Trophoblast cell (in vitro differentiated cells and primary cell): ENCODE measurements around the gene PFDN1.
A peak's percentile ranks its signal among the peaks of the same experiment; 100 is the strongest.

Experiments used
- DNase-seq, 2 donors: peaks; one replicate each; pipeline ENCODE4 v3.0.0-alpha.2; 2016
- H2AFZ ChIP-seq: 2 replicates; pipeline ENCODE4 v1.6.1; 2013; ENCODE audit warnings: low read length, moderate library complexity, mild to moderate bottlenecking; ENCODE audit not compliant: insufficient read depth, poor library complexity
- H2AK5ac ChIP-seq: 2 replicates; pipeline ENCODE4 v1.6.1; 2013; ENCODE audit warnings: mild to moderate bottlenecking, low read length
- H2BK120ac ChIP-seq: 2 replicates; pipeline ENCODE4 v1.6.1; 2013; ENCODE audit warnings: low read length, mild to moderate bottlenecking, moderate library complexity; ENCODE audit not compliant: insufficient read depth, poor library complexity
- H2BK12ac ChIP-seq: 2 replicates; pipeline ENCODE4 v1.6.1; 2013; ENCODE audit warnings: mild to moderate bottlenecking, low read length, moderate library complexity
- H2BK5ac ChIP-seq: 2 replicates; pipeline ENCODE4 v1.6.1; 2013; ENCODE audit warnings: low read length, low read depth, moderate library complexity, mild to moderate bottlenecking; ENCODE audit not compliant: poor library complexity
- H3K14ac ChIP-seq: 2 replicates; pipeline ENCODE4 v1.6.1; 2013; ENCODE audit warnings: mild to moderate bottlenecking, low read length
- H3K18ac ChIP-seq: 2 replicates; pipeline ENCODE4 v1.6.1; 2013; ENCODE audit warnings: mild to moderate bottlenecking, low read length
- H3K23ac ChIP-seq: 2 replicates; pipeline ENCODE4 v1.6.1; 2013; ENCODE audit warnings: low read length
- H3K27ac ChIP-seq: 2 replicates; pipeline ENCODE4 v1.5.1; 2013; ENCODE audit warnings: low read depth, mild to moderate bottlenecking, inconsistent platforms, low read length, moderate library complexity
- H3K27me3 ChIP-seq: 2 replicates; pipeline ENCODE4 v1.6.1; 2013; ENCODE audit warnings: inconsistent platforms, mild to moderate bottlenecking, low read length, moderate library complexity; ENCODE audit not compliant: insufficient read depth
- H3K36me3 ChIP-seq, 2 experiments: 1 replicate in 1 of 2; 2 replicates in 1 of 2; pipeline ENCODE4 v1.6.1; 2013; ENCODE audit warnings: low read length in 2 of 2, mild to moderate bottlenecking in 2 of 2, moderate library complexity in 1 of 2; ENCODE audit not compliant: insufficient read depth in 2 of 2, control insufficient read depth in 1 of 2
- H3K4ac ChIP-seq: 2 replicates; pipeline ENCODE4 v1.6.1; 2013; ENCODE audit warnings: low read depth, mild to moderate bottlenecking, low read length, moderate library complexity
- H3K4me1 ChIP-seq, 2 experiments: 1 replicate in 1 of 2; 2 replicates in 1 of 2; pipeline ENCODE4 v1.6.1; 2013; ENCODE audit warnings: low read length in 2 of 2, mild to moderate bottlenecking in 2 of 2, moderate library complexity in 1 of 2; ENCODE audit not compliant: insufficient read depth in 2 of 2, control insufficient read depth in 1 of 2
- H3K4me2 ChIP-seq: 2 replicates; pipeline ENCODE4 v1.6.1; 2013; ENCODE audit warnings: inconsistent platforms, mild to moderate bottlenecking, low read length, moderate library complexity
- H3K4me3 ChIP-seq: 2 replicates; pipeline ENCODE4 v1.5.1; 2013; ENCODE audit warnings: mild to moderate bottlenecking, low read depth, low read length, inconsistent platforms
- H3K79me1 ChIP-seq: one replicate; pipeline ENCODE4 v1.6.1; 2013; ENCODE audit warnings: low read length
- H3K79me2 ChIP-seq: 2 replicates; pipeline ENCODE4 v1.6.1; 2013; ENCODE audit warnings: low read length, mild to moderate bottlenecking; ENCODE audit not compliant: control insufficient read depth, insufficient read depth, poor library complexity
- H3K9ac ChIP-seq: 2 replicates; pipeline ENCODE4 v1.6.1; 2013; ENCODE audit warnings: mild to moderate bottlenecking, low read length
- H3K9me3 ChIP-seq: 2 replicates; pipeline ENCODE4 v1.6.1; 2013; ENCODE audit warnings: low read depth, mild to moderate bottlenecking, control low read depth, inconsistent platforms, low read length; ENCODE audit not compliant: insufficient read depth
- H4K12ac ChIP-seq: 2 replicates; pipeline ENCODE4 v1.6.1; 2013; ENCODE audit warnings: low read depth, mild to moderate bottlenecking, low read length, moderate library complexity
- H4K8ac ChIP-seq: 2 replicates; pipeline ENCODE4 v1.6.1; 2013; ENCODE audit warnings: low read depth, mild to moderate bottlenecking, low read length, moderate library complexity
- H4K91ac ChIP-seq: one replicate; pipeline ENCODE4 v1.6.1; 2013; ENCODE audit warnings: low read depth, mild to moderate bottlenecking, low read length, moderate library complexity
- WGBS: extraction: QIAGEN DNeasy Blood & Tissue Kit; methylation state at CpG from one replicate; pipeline ENCODE4 v1.1.7; 2013; ENCODE audit warnings: missing lambda C conversion rate; ENCODE audit not compliant: insufficient read length, insufficient coverage; ENCODE audit errors: extremely low coverage; 5-methylcytosine and 5-hydroxymethylcytosine counted together

PFDN1 gene

GRCh38 chr5:140324041-140324600 lies 21.2 kb upstream of the PFDN1 start:
- peaks cover 12 to 17% of the 10 kb centered on the region in 2 experiments for H3K4me1 ChIP-seq
- no peak overlapping the region for H3K18ac ChIP-seq
- no peak overlapping the region for H3K4me2 ChIP-seq
- no peaks in the 10 kb centered on the region for H3K36me3 ChIP-seq
- DNase-seq: no peak
- H2BK12ac ChIP-seq: peak overlapping the region; percentile 66
- H4K8ac ChIP-seq: no peak overlapping the region
- H4K12ac ChIP-seq: no peak overlapping the region
- H3K27ac ChIP-seq: no peak overlapping the region
- no peaks in the 10 kb centered on the region for H3K9me3 ChIP-seq
- peaks cover 4% of the 10 kb centered on the region for H3K79me2 ChIP-seq
- H2BK5ac ChIP-seq: no peak overlapping the region
- no peak overlapping the region for H2AFZ ChIP-seq
- peaks cover 7% of the 10 kb centered on the region for H3K79me1 ChIP-seq
- no peak overlapping the region for H2BK120ac ChIP-seq
- H3K9ac ChIP-seq: no peak overlapping the region
- H3K27me3 ChIP-seq: no peaks in the 10 kb centered on the region
- H4K91ac ChIP-seq: peak overlapping the region; percentile 8
- H3K4me3 ChIP-seq: no peak overlapping the region
- no peak overlapping the region for H3K23ac ChIP-seq
- WGBS: no CpG with 5 or more reads among the region's 5 CpGs
- no peak overlapping the region for H2AK5ac ChIP-seq
- H3K4ac ChIP-seq: no peak overlapping the region
- no peak overlapping the region for H3K14ac ChIP-seq

- Histone ChIP-seq H2AFZ (no peak overlapping the region), H3K14ac (peak overlapping the region; percentile 67), H3K27me3 (no peaks in the 10 kb centered on the region), H3K9ac (no peak overlapping the region), H2BK120ac (peak overlapping the region; percentile 76), H3K27ac (peak overlapping the region; percentile 51), H2BK12ac (peak overlapping the region; percentile 3), H3K9me3 (no peaks in the 10 kb centered on the region), H4K8ac (peak overlapping the region; percentile 51), H3K4ac (no peak overlapping the region), H4K91ac (peak overlapping the region; percentile 22), H4K12ac (no peak overlapping the region), H3K79me1 (peaks cover 7% of the 10 kb centered on the region), H3K4me1 (peaks cover 12 to 13% of the 10 kb centered on the region in 2 experiments), H2BK5ac (peak overlapping the region; percentile 46), H2AK5ac (peak overlapping the region; percentile 40), H3K23ac (no peak overlapping the region), H3K4me3 (no peak overlapping the region), H3K4me2 (peak overlapping the region; percentile 50), H3K18ac (no peak overlapping the region), H3K36me3 (no peaks in the 10 kb centered on the region), H3K79me2 (peaks cover 3% of the 10 kb centered on the region)
- DNase-seq: no peak
- no CpG with 5 or more reads among the region's 9 CpGs for WGBS
Observed at GRCh38 chr5:140322751-140323731, 20.1 kb upstream of the PFDN1 start.

- Histone ChIP-seq H3K4ac (no peak overlapping the region), H2BK120ac (no peak overlapping the region)
- WGBS: no CpG with 5 or more reads among the region's 2 CpGs
Observed at GRCh38 chr5:140321796-140322195, 18.9 kb upstream of the PFDN1 start.

GRCh38 chr5:140319833-140320232 lies 16.9 kb upstream of the PFDN1 start:
- no peak overlapping the region for H3K27ac ChIP-seq
- no peak overlapping the region for H4K8ac ChIP-seq

More at GRCh38 chr5:140321796-140322195, 18.9 kb upstream of the PFDN1 start:
- H3K36me3 ChIP-seq: no peaks in the 10 kb centered on the region
- no peak overlapping the region for H3K14ac ChIP-seq
- H3K27ac ChIP-seq: no peak overlapping the region
- H3K4me1 ChIP-seq: peaks cover 12% of the 10 kb centered on the region in 2 experiments
- H3K9me3 ChIP-seq: no peaks in the 10 kb centered on the region
- no peak overlapping the region for H3K9ac ChIP-seq
- H2BK5ac ChIP-seq: no peak overlapping the region
- peaks cover 2% of the 10 kb centered on the region for H3K79me2 ChIP-seq
- H4K8ac ChIP-seq: no peak overlapping the region
- H2BK12ac ChIP-seq: no peak overlapping the region
- no peak overlapping the region for H3K18ac ChIP-seq
- H4K12ac ChIP-seq: no peak overlapping the region
- DNase-seq: peak in 1 of 2 donors; percentile 15
- no peak overlapping the region for H3K4me2 ChIP-seq
- H3K23ac ChIP-seq: no peak overlapping the region
- no peak overlapping the region for H2AFZ ChIP-seq
- no peak overlapping the region for H3K4me3 ChIP-seq
- peaks cover 7% of the 10 kb centered on the region for H3K79me1 ChIP-seq
- H2AK5ac ChIP-seq: no peak overlapping the region
- H4K91ac ChIP-seq: no peak overlapping the region
- H3K27me3 ChIP-seq: no peaks in the 10 kb centered on the region

More at GRCh38 chr5:140319833-140320232, 16.9 kb upstream of the PFDN1 start:
- no peak overlapping the region for H3K4ac ChIP-seq
- H3K23ac ChIP-seq: no peak overlapping the region
- H2AK5ac ChIP-seq: no peak overlapping the region
- H3K36me3 ChIP-seq: no peaks in the 10 kb centered on the region
- H2BK120ac ChIP-seq: no peak overlapping the region
- H2BK12ac ChIP-seq: no peak overlapping the region
- no peak overlapping the region for H2BK5ac ChIP-seq
- no peak overlapping the region for H4K12ac ChIP-seq
- H3K4me2 ChIP-seq: no peak overlapping the region
- DNase-seq: no peak
- H3K4me3 ChIP-seq: no peak overlapping the region
- H3K4me1 ChIP-seq: peaks cover 12% of the 10 kb centered on the region in 2 experiments
- H3K79me2 ChIP-seq: peaks cover 2% of the 10 kb centered on the region
- H3K14ac ChIP-seq: no peak overlapping the region
- H3K27me3 ChIP-seq: no peaks in the 10 kb centered on the region
- peaks cover 7% of the 10 kb centered on the region for H3K79me1 ChIP-seq
- H3K9me3 ChIP-seq: no peaks in the 10 kb centered on the region
- no peak overlapping the region for H4K91ac ChIP-seq
- no peak overlapping the region for H3K18ac ChIP-seq
- WGBS: no CpG with 5 or more reads among the region's 1 CpG
- no peak overlapping the region for H3K9ac ChIP-seq
- H2AFZ ChIP-seq: no peak overlapping the region
